NCI-H345 treated with DMSO at 0.1 percent for 48 hours (cell line): ENCODE data around the gene FCER1G.

Experiments
- DNase-seq: peaks from one replicate; lab custom pipeline; 2025; ENCODE audit not compliant: unreplicated experiment; lab: John Stamatoyannopoulos, UW

Gene FCER1G

GRCh38 chr1:161187311-161187710 is 27.8 kb upstream of the FCER1G start:
- DNase-seq: no peak

- no peak for DNase-seq
Measured at GRCh38 chr1:161188381-161188780, 26.7 kb upstream of the FCER1G start.

- no peak for DNase-seq
Measured at GRCh38 chr1:161189036-161189435, 26.1 kb upstream of the FCER1G start.

- no peak for DNase-seq
Measured at GRCh38 chr1:161190962-161191521, 24.1 kb upstream of the FCER1G start.

GRCh38 chr1:161191971-161192370 is 23.1 kb upstream of the FCER1G start:
- no peak for DNase-seq

DNA sequence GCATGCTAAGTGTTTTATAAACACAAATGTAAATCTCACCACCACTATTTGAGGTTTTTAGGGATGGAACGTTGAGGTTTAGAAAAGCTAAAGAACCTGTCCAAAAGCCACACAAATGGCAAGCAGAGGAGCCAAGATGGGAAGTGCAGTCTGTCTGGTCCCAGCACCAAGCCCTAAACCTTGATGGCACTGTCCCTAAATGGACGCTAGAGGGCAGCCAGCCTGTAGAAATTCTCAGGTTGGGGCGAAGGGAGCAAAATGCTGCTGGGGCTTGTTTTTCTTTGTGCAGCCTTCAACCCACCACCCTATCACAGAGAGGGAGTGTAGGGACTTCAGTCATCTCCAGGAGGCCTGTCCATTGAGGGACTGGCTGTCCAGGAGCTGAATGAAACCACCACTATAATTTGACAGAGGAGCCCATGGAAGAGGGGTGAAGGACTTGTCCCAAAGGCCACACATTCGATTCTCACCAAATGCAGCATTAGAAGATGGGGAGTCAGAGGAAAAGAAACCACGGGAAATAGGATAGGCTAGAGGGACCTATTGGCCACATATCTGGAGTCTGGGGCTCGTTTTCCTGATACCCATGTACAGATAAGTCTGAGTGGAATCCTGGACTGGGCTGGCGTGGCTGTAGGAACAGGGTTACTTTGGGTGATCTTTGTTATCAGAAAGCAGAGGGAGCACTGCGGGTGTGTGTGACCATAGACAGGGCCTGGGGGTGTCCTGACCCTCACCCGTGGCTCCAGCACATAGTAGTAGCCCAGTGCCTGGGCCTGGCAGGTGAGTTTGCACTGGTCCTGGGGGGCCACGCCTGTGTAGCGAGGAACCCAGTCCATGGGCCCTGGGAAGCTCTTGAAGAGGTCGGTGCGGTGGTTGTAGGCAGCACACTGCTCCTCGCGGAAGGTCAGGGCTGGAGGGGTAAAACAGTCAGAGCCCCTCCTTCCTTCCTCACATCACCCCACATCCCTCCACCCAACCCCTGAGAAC is 22.3 kb upstream of the FCER1G start:
- peak; percentile 52 for DNase-seq

GRCh38 chr1:161193561-161194235 is 21.4 kb upstream of the FCER1G start:
- DNase-seq: no peak

DNA sequence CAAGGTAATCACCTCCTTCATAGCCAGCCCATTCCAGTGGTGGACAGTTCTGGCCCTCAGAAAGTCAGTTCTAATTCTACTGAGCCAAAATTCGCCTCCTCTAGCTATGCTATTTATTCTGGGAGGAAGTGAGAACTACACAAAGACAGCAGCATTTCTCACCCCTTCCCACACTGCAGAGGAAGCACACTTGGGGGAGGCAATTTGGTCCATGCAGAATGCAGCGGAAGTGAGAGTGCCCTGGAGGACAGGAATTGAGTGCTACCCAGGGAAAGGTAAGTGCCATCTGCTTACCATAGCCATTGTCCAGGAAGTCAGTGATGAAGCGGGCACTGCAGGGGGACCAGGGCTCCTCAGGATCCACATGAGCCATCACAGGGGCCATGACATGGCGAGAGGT is 19.9 kb upstream of the FCER1G start:
- no peak for DNase-seq

DNA sequence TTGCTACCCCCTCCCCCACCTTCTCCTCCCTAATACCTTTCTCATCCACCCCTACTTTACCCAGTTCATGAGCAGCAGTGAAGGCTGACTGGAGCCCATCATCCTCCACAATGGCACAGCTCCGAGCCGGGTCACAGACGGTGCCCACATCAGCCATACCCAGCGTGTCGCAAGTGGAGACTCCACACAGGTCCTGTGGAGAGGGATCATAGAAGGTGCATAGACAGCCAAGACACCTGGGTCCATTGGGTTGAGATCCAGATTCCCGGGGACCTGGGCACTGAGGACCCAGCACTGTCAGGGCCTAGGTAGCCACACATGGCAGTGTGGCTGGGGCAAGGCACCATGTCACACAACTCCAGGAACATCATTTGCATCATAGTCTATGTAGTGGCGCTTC is 19.0 kb upstream of the FCER1G start:
- no peak for DNase-seq

- no peak for DNase-seq
Measured at GRCh38 chr1:161196521-161197451, 18.3 kb upstream of the FCER1G start.

DNA sequence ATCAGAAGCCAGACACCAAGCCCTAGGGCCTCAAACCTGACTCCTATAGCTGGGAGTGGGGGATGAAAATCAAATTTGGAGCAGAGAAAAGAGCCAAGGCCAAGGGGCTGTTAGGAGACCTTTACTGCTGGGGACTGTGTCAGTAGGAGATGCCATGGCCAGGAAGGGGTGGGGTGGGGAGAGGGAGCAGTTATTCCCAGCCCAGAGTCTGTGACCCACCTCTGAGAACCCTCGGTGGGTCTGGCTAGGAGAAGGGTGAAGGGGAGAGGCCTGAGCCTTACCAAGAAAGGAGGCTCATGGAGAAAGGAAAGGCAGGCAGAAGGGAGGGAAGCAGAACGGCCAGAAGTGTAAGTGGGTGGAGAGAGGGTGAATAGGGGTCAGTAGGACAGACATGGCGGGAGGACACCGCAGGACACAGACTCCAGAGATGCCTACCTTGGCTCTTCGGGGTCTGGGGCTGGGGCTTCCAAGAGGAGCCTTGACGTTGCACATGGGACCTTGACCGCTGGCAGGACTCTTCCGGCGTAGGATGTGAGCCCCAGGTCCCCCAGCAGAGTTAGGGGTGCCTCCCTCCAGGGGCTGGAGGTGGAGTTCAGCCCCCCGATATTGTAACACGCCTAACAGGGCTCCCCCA is 17.4 kb upstream of the FCER1G start:
- DNase-seq: no peak

- DNase-seq: no peak
Measured at GRCh38 chr1:161198194-161198896, 16.8 kb upstream of the FCER1G start.

GRCh38 chr1:161198897-161199431 is 16.1 kb upstream of the FCER1G start, which contains the start of gene ADAMTS4:
ADAMTS4 (minus strand) TSS chr1:161199054; CDS start chr1:161198627, 427 bp downstream.
- DNase-seq: no peak

- no peak for DNase-seq
Measured at GRCh38 chr1:161199506-161200139, 15.5 kb upstream of the FCER1G start.

GRCh38 chr1:161200421-161200991 is 14.6 kb upstream of the FCER1G start:
- no peak for DNase-seq

GRCh38 chr1:161200992-161201835 is 13.9 kb upstream of the FCER1G start:
- DNase-seq: no peak

GRCh38 chr1:161201836-161202712 is 13.0 kb upstream of the FCER1G start, which contains the start of gene NDUFS2:
NDUFS2 (plus strand) TSS chr1:161202367; CDS start chr1:161202386, 19 bp downstream.
- peak; percentile 98 for DNase-seq
